Astrocyte (in vitro differentiated cells and primary cell): ENCODE results near the gene ZNF682.

ENCODE experiments used
- CTCF ChIP-seq: IDR thresholded peaks from 2 replicates; pipeline ENCODE4 v1.5.1; 2011; ENCODE audit warnings: low read depth, mild to moderate bottlenecking, inconsistent platforms, low read length, moderate library complexity; ENCODE audit not compliant: insufficient read depth
- EZH2 ChIP-seq: IDR thresholded peaks from 2 replicates; pipeline ENCODE4 v1.6.1; 2012; ENCODE audit warnings: mild to moderate bottlenecking, low read length, inconsistent platforms; ENCODE audit not compliant: insufficient read depth

- no peak for TF ChIP-seq EZH2
- TF ChIP-seq CTCF, result no peak
Observed at GRCh38 chr19:20028611-20029010, 10.7 kb downstream of the ZNF682 start.
